ENCODE results near the gene MKRN3.
"Not testable (repeated sequence)": the region's sequence is repeated elsewhere in the genome, so short reads cannot be mapped to it uniquely, and the experiment has no call there.

The MKRN3 gene

GRCh38 chr15:23567921-23568320 lies 2.4 kb downstream of the MKRN3 start:
- DNase-seq = no peak
- H3K27ac Mint-ChIP-seq = no peak overlapping the region

GRCh38 chr15:23569151-23569925 lies 3.9 kb downstream of the MKRN3 start:
- Mint-ChIP-seq H3K4me1 (peaks cover 11% of the 10 kb centered on the region), H3K4me3 (no peak overlapping the region), H3K27ac (no peak overlapping the region), H3K36me3 (peaks cover 1% of the 10 kb centered on the region), H3K9me3 (peaks cover 2% of the 10 kb centered on the region), H3K27me3 (no peaks in the 10 kb centered on the region)
- no peak for DNase-seq
- CTCF ChIA-PET = interaction anchor here (0.8 kb wide), 1 partner anchor 68 kb away, joined by 3 read pairs; no protein-coding TSS in a partner anchor

More at GRCh38 chr15:23567921-23568320, 2.4 kb downstream of the MKRN3 start:
- Mint-ChIP-seq H3K4me1 (peaks cover 11% of the 10 kb centered on the region), H3K36me3 (peaks cover 1% of the 10 kb centered on the region), H3K4me3 (no peak overlapping the region), H3K9me3 (peaks cover 2% of the 10 kb centered on the region), H3K27me3 (no peaks in the 10 kb centered on the region)
- CTCF ChIA-PET = no interaction called here

GRCh38 chr15:23570486-23570885 lies 5.0 kb downstream of the MKRN3 start:
- Mint-ChIP-seq H3K4me1 (peaks cover 11% of the 10 kb centered on the region), H3K4me3 (no peak overlapping the region), H3K36me3 (peaks cover 1% of the 10 kb centered on the region), H3K27me3 (no peaks in the 10 kb centered on the region), H3K27ac (no peak overlapping the region), H3K9me3 (no peaks in the 10 kb centered on the region)
- CTCF ChIA-PET = no interaction called here
- no peak for DNase-seq

- H3K4me1 Mint-ChIP-seq = peaks cover 2% of the 10 kb centered on the region
Measured at GRCh38 chr15:23572844-23573243, 7.4 kb downstream of the MKRN3 start.

GRCh38 chr15:23574742-23575141 lies 9.3 kb downstream of the MKRN3 start:
- Mint-ChIP-seq H3K27me3 (no peaks in the 10 kb centered on the region), H3K4me3 (no peak overlapping the region), H3K36me3 (no peaks in the 10 kb centered on the region), H3K27ac (no peak overlapping the region), H3K9me3 (no peaks in the 10 kb centered on the region), H3K4me1 (no peaks in the 10 kb centered on the region)
- CTCF ChIA-PET = interaction anchor here (0.7 kb wide), 1 partner anchor 27 kb away, joined by 3 read pairs; no protein-coding TSS in a partner anchor
- DNase-seq = no peak

More at GRCh38 chr15:23572844-23573243, 7.4 kb downstream of the MKRN3 start:
- CTCF ChIA-PET = no interaction called here
- Mint-ChIP-seq H3K27me3 (no peaks in the 10 kb centered on the region), H3K4me3 (no peak overlapping the region), H3K27ac (no peak overlapping the region), H3K9me3 (no peaks in the 10 kb centered on the region), H3K36me3 (peaks cover 1% of the 10 kb centered on the region)
- DNase-seq = no peak

GRCh38 chr15:23576061-23576460 lies 10.6 kb downstream of the MKRN3 start:
- no peak overlapping the region for H3K4me3 Mint-ChIP-seq
- no peaks in the 10 kb centered on the region for H3K4me1 Mint-ChIP-seq
- H3K27ac Mint-ChIP-seq = no peak overlapping the region
- CTCF ChIA-PET = no interaction called here
- no peaks in the 10 kb centered on the region for H3K36me3 Mint-ChIP-seq
- no peaks in the 10 kb centered on the region for H3K9me3 Mint-ChIP-seq
- no peaks in the 10 kb centered on the region for H3K27me3 Mint-ChIP-seq
- DNase-seq = no peak

GRCh38 chr15:23578521-23579150 lies 13.2 kb downstream of the MKRN3 start:
- no peak overlapping the region for H3K27ac Mint-ChIP-seq
- no peaks in the 10 kb centered on the region for H3K36me3 Mint-ChIP-seq
- no peak for DNase-seq
- CTCF ChIA-PET = no interaction called here
- H3K4me1 Mint-ChIP-seq = no peaks in the 10 kb centered on the region
- no peak overlapping the region for H3K4me3 Mint-ChIP-seq
- no peaks in the 10 kb centered on the region for H3K27me3 Mint-ChIP-seq
- no peaks in the 10 kb centered on the region for H3K9me3 Mint-ChIP-seq

GRCh38 chr15:23588268-23588667 lies 22.8 kb downstream of the MKRN3 start:
- Mint-ChIP-seq H3K9me3 (no peaks in the 10 kb centered on the region), H3K4me3 (no peak overlapping the region), H3K27ac (no peak overlapping the region), H3K4me1 (no peaks in the 10 kb centered on the region), H3K36me3 (no peaks in the 10 kb centered on the region), H3K27me3 (no peaks in the 10 kb centered on the region)
- DNase-seq = no peak
- CTCF ChIA-PET = no interaction called here

GRCh38 chr15:23589012-23589411 lies 23.5 kb downstream of the MKRN3 start:
- H3K4me1 Mint-ChIP-seq = no peaks in the 10 kb centered on the region
- H3K4me3 Mint-ChIP-seq = no peak overlapping the region
- no peak for DNase-seq
- H3K9me3 Mint-ChIP-seq = no peaks in the 10 kb centered on the region
- H3K36me3 Mint-ChIP-seq = no peaks in the 10 kb centered on the region
- CTCF ChIA-PET = no interaction called here
- no peak overlapping the region for H3K27ac Mint-ChIP-seq
- no peaks in the 10 kb centered on the region for H3K27me3 Mint-ChIP-seq

- H3K27me3 Mint-ChIP-seq = no peaks in the 10 kb centered on the region
- DNase-seq = no peak
- no peaks in the 10 kb centered on the region for H3K36me3 Mint-ChIP-seq
- no peaks in the 10 kb centered on the region for H3K9me3 Mint-ChIP-seq
- H3K27ac Mint-ChIP-seq = no peak overlapping the region
- no peak overlapping the region for H3K4me3 Mint-ChIP-seq
- CTCF ChIA-PET = no interaction called here
- H3K4me1 Mint-ChIP-seq = no peaks in the 10 kb centered on the region
Measured at GRCh38 chr15:23594252-23594770, 28.8 kb downstream of the MKRN3 start.

- Mint-ChIP-seq H3K36me3 (no peaks in the 10 kb centered on the region), H3K9me3 (no peaks in the 10 kb centered on the region), H3K27ac (no peak overlapping the region), H3K27me3 (no peaks in the 10 kb centered on the region), H3K4me1 (no peaks in the 10 kb centered on the region), H3K4me3 (no peak overlapping the region)
- DNase-seq = no peak
- CTCF ChIA-PET = interaction anchor here (0.6 kb wide), 1 partner anchor 1168 kb away, joined by 3 read pairs; no protein-coding TSS in a partner anchor
Measured at GRCh38 chr15:23595368-23595767, 29.9 kb downstream of the MKRN3 start.

GRCh38 chr15:23596736-23597135 lies 31.3 kb downstream of the MKRN3 start:
- CTCF ChIA-PET = no interaction called here
- no peak for DNase-seq
- Mint-ChIP-seq H3K9me3 (no peaks in the 10 kb centered on the region), H3K27ac (no peak overlapping the region), H3K27me3 (no peaks in the 10 kb centered on the region), H3K4me3 (no peak overlapping the region), H3K4me1 (no peaks in the 10 kb centered on the region), H3K36me3 (no peaks in the 10 kb centered on the region)

GRCh38 chr15:23597278-23597677 lies 31.8 kb downstream of the MKRN3 start:
- H3K4me3 Mint-ChIP-seq, CTCF ChIA-PET, H3K4me1 Mint-ChIP-seq, H3K9me3 Mint-ChIP-seq, H3K27ac Mint-ChIP-seq, H3K27me3 Mint-ChIP-seq, DNase-seq, H3K36me3 Mint-ChIP-seq: not testable (repeated sequence)

GRCh38 chr15:23599053-23599452 lies 33.6 kb downstream of the MKRN3 start:
- H3K27ac Mint-ChIP-seq = no peak overlapping the region
- H3K4me1 Mint-ChIP-seq = no peaks in the 10 kb centered on the region
- no peaks in the 10 kb centered on the region for H3K36me3 Mint-ChIP-seq
- no peaks in the 10 kb centered on the region for H3K27me3 Mint-ChIP-seq
- peaks cover 3% of the 10 kb centered on the region for H3K9me3 Mint-ChIP-seq
- no peak overlapping the region for H3K4me3 Mint-ChIP-seq
- no peak for DNase-seq
- CTCF ChIA-PET = no interaction called here

GRCh38 chr15:23602124-23602523 lies 36.6 kb downstream of the MKRN3 start:
- Mint-ChIP-seq H3K36me3 (no peaks in the 10 kb centered on the region), H3K4me3 (no peak overlapping the region), H3K9me3 (peaks cover 3% of the 10 kb centered on the region), H3K27ac (no peak overlapping the region), H3K4me1 (no peaks in the 10 kb centered on the region), H3K27me3 (no peaks in the 10 kb centered on the region)
- no peak for DNase-seq
- CTCF ChIA-PET = no interaction called here

Measured in activated naive CD4-positive, alpha-beta T cell treated with anti-CD3 and anti-CD28 coated beads, Interleukin-2, amount 10 ng/mL, durations not matched to agents 7 days and 5 days (primary cell).